Cerebellar cortex (tissue), 1 donor: Measurements from ENCODE around the gene ZNF839.
"Not testable (repeated sequence)": the region's sequence is repeated elsewhere in the genome, so short reads cannot be mapped to it uniquely, and the experiment has no call there.

Source experiments
- DNase-seq: peaks from one replicate; pipeline ENCODE4 v3.0.0-alpha.2; 2015; ENCODE audit warnings: low spot score

Gene ZNF839

DNA sequence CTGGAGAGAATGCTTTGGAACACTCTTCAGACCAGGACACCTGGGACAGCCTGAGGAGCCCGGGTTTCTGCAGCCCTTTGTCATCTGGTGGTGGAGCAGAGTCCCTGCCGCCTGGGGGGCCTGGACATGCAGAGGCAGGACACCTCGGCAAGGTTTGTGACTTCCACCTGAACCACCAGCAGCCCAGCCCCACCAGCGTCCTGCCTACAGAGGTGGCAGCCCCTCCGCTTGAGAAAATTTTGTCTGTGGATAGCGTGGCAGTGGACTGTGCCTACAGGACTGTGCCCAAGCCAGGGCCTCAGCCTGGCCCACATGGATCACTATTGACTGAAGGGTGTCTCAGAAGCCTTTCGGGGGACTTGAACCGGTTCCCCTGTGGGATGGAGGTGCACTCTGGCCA, 22.0 kb downstream of the ZNF839 start:
- DNase-seq = no peak

DNA sequence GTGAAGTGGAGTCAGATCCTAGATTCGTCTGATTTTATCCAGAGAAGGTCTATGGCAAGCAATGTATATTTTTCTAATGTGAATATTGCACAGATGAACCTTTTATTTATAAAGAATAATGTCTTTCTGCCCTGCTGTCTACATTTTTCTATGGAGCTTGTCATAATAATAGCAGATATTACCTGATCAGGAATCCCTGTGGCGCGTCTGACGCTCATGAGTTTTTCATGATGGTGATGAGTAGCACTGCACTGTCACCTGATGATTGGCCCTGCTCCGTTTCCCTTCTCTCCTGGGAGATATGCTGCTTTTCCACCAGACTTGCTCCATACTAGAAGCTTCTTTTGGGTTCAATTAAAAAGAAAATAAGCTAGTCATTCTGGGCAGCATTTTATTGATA, 22.7 kb downstream of the ZNF839 start:
- no peak for DNase-seq

DNA sequence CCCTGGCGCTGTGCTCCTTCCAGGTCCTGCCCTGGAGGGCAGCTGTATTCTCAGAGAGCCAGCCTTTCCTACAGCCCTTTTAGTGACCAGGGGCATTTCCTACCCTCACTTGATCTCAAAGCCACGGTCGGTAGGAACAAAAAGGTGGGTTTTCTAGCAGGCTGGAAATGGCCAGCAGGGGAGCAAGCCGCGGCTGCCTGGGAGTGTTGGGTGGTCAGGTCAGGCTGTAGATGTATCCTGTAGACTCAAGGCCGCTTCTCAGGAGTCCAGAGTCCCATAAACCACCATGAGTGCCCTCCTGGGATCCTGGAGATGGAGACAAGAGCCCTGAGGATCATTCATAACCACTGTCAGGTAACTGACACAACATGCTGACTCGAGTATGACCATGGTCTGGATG, 24.5 kb downstream of the ZNF839 start:
- no peak for DNase-seq

DNA sequence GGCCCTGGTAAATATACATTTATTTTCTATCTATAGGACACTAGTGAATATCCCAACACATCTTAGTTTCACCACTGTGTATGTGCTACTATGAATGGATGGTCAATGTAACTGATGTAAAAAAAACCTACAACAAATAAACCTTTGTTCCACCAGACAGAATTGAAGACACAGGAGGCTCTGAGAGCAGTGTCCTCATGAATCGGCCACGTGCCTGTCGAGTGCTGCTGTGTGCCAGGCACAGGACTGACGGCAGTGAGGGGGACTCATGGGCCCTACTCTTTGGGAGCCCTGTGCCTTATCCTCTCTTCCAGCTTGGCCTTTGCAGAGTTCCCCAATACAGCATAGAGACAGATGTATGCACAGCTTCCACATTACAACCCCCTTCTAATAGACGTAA, 24.9 kb downstream of the ZNF839 start:
- no peak for DNase-seq

DNA sequence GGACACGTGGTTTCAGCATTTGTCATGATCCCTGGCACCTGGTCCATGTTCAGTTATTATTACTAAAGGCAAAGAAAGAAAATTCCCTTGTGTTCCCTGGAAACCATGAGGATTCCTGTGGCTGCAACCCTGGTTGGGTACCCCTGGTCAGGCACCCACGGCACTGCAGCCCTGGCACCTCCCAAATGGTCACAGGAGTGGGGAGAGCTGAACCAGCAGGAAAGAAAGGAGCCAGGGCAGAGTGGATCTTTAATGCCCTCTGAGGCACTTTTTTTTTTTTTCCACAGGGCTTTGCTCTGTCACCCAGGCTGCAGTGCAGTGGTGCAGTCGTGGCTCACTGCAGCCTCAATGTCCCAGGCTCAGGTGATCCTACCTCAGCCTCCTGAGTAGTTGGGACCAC, 25.7 kb downstream of the ZNF839 start:
- no peak for DNase-seq

DNA sequence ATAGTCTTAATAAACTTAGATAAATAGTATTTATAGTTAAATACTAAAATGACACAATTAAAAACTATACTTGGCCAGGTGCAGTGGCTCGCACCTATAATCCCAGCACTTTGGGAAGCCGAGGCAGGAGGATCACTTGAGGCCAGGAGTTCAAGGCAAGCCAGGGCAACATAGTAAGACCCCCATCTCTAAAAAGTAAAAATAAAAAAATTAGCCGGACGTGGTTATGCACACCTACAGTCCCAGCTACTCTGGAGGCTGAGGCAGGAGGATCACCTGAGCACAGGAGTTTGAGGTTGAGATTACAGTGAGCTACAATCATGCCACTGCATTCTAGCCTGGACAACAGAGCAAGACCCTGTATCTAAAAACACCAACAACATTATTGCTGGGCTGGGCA, 27.1 kb downstream of the ZNF839 start:
- DNase-seq = no peak

DNA sequence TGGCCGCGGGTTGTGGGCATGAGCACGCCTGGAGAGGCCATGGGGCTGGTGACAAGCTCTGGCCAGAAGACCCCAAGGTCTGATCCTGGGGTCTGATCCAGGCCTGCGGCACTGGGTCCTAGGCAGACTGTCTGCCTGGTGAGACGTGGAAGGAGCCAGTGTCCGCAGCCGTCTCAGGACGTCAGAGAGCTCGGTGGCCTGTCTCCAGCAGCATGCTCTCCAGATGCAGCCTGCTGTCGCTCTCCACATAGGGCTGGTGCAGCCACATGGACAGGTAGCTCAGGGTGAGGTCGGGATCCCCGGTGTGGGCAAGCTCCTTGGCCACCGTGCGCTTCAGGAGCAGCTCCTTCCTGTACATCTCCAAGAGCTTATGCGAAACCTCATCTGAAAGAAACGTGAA, 28.8 kb downstream of the ZNF839 start:
- DNase-seq = no peak

DNA sequence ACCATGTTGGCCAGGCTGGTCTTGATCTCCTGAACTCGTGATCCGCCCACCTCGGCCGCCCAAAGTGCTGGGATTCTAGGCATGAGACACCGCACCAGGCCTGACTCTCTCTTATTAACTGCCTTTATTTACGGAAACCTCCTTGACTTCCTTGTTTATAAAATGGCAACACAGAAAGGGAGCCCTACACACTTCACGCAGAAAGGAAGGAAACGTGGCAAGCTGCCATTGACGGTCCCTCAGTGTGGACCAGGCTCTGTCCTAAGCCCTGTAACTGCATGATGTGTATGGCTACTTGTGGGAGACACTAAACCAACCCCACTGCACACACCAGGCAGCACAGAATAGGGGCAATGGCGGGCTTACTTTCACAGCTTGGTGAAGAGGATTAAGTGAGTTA, 31.5 kb downstream of the ZNF839 start:
- DNase-seq = no peak

DNA sequence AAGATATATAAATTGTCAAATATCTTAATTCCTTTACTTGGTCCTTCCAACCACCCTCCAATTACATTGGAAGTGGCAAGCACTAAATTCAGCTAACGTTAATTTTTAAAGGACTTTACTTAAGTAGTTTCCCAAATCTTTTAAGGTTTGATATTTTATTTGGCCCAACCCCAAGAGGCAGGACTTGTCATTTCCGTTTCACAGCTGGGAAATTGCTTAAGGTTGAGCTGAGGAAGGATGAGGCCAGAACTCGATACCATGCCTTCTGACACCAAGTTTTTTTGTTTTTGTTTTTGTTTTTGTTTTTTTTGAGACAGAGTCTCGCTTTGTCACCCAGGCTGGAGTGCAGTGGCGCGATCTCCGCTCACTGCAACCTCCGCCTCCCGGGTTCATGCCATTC, 32.0 kb downstream of the ZNF839 start:
- not testable (repeated sequence) for DNase-seq

DNA sequence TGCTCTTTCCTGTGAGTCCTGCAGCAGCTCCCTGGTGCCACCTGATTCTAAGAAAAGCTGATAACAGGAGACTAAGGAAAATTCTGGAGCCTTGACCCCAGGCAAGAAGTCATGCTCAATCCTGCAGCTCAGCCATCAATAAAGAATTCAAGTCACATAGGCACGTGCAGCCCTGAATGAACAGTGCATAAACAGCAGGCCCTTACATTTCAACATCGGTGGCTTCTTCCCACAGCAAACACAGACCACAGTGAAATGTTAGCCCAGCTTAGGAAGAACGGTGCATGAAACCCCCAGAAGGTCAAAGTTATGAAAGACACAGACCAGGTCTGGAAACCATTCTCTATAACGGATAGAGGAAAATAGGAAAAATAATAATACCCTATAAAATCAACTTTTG, 32.7 kb downstream of the ZNF839 start:
- no peak for DNase-seq

DNA sequence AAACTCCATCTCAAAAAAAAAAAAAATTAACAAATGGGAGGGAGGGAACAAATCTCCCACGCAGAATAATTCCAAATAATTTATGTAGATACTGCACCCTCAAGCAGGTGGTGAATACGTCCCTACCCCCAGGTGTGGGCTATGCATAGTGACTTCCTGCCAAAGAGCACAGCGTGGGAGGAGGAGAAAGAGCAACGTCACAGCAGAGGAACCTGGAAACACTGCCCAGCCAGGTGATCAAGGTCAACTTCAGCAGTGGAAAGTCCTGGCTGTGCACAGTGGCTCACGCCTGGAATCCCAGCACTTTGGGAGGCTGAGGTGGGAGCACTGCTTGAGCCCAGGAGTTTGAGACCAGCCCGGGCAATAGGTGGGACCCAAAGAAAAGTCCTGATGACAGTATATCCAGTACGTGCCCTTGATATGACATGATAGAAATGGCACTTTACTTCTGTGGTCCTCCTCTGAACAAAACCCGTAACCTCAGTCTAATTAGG, 33.6 kb downstream of the ZNF839 start:
- no peak for DNase-seq

DNA sequence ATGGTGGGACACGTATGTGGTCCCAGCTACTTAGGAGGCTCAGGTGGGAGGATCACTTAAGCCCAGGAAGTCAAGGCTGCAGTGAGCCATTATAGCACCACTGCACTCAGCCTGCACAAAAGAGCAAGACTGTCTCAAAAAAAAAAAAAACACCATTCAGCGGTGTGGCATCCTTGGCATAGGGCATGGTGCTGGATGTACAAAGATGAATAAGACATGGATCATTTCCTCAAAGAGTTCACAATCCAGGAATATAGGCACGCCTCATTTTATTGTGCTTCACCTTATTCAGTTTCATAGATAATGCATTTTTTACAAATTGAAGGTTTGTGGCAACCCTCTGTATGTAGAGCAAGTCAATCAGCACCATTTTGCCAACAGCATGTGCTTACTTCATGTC, 36.7 kb downstream of the ZNF839 start:
- DNase-seq = no peak

DNA sequence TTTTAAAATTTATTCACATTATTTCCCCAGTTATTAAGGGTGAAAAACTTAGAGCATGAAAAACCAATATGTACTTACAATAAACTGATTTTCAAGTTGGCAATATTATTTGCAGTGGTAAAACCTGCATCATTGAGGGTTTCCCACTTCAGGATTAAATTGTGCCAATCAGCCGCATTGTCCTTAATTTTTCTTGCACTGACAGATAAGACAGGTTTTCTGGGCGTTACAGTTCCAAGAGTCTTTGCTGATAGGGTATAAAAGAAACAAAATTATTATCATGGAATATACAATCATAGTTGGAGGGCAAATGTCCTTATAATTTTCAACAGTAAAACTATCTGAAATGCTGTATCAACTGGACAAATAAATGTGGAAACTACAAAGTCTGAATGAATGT, 39.8 kb downstream of the ZNF839 start:
- DNase-seq = no peak

DNA sequence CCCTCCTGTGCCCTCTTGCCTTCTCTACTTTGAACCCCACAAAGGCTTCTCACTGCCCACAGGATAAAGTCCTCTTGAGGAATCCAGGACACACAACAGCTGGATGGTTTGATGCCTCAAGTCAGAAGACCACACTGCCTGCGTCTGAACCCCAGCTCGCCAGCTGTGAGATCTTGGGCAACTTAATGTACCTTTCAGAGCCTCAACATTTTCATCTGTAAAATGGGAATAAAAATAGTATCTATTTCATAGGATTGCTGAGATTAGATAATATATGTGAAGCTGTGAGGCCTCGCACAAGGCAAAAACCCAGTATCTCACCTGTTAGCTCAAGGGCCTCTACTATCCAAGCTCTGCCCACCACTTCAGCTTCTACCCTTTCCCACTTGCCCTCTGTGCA, 40.8 kb downstream of the ZNF839 start:
- DNase-seq = no peak

DNA sequence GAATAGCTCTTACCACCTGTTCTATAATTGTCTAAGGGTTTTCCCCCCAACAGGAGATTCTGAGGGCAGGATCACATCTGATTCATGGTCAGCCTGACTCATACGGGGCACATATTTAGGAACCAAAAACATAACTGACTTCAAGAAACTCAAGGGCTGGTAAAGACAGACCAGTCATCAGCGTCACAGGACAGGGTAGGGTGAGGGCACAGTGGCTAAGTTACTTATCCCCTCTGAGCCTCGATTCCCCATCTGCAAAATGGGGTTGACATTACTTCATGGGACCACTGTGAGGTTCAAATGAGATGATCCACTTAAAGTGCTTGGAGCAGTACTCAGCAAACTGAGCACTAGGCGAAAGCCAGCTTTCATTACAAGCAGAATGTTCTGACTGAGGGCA, 42.5 kb downstream of the ZNF839 start:
- DNase-seq = no peak

DNA sequence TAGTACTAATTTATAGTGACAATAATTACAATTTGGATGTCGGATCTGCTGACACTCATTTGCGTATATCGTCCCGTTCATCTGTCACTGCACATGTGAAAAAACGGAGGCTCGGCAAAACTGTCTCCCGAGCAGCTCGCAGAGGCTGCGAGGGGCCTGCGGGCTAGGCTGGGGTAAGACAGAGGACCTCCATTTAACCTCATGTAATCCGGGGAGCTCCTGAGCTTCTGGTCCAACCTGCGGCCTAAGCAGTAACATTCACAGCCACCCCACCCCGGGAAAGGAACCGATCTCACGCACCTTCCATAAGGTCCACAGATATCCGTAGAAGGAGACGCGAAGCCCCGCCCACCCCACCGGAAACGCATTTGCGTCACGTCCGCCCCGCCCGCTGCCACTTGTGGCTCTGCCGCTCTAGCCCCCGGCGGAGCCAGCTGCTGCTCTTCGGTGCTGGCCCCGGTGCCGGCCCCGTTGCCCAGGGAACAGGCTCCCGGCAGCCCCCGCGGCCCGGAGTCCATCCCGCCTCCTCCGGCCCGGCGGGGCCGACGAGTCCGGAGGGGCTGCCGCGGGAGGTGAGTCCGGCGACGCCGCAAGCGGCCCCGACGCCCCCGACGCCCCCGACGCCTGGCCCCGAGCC, 43.1 kb downstream of the ZNF839 start, which contains the start of the genes CINP and TECPR2:
Gene CINP (minus strand): TSS at position 346 of the 637 bp plus-strand sequence. CDS start 39 bp downstream, at position 307.
Gene TECPR2 (plus strand): TSS at position 397 of the 637 bp plus-strand sequence. CDS start 13,781 bp downstream, outside the sequence.
- DNase-seq = peak; percentile 96

DNA sequence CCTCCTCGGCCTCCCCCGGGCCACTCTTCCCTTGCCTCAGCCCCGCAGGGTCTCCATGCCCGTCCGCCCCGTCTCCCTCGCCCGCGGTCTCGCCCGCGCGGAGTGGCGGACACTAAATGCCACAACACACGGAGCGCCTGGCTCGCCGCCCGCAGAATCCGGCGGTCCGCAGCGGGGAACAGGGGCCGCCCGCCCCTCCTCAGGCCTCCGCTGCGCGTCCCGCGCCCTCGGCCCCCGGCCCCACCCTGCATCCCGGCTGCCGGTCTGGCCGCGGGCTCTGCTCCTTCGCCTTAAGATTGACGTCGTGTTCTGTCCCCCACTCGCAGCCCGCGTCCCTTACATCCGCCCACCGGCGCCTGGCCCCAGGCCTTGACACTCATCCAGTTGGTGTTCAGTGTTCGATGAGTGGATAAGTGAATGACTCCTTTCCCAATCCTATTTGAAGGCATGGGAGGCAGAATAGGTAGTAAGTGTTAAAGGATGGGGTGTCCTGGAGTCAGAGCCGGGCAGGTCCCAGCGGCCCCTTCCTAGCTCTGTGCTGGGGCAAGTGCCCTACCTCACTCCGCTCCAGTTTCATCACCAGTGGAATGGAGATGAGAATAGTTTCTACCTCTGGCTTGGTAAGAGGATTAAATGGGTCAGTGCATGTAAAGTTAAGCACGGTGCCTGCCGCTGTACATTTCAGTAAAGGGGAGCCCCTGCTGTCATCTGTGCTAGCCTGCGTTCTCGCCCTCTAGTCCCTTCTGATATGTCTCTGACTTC, 43.8 kb downstream of the ZNF839 start:
- peak; percentile 43 for DNase-seq

DNA sequence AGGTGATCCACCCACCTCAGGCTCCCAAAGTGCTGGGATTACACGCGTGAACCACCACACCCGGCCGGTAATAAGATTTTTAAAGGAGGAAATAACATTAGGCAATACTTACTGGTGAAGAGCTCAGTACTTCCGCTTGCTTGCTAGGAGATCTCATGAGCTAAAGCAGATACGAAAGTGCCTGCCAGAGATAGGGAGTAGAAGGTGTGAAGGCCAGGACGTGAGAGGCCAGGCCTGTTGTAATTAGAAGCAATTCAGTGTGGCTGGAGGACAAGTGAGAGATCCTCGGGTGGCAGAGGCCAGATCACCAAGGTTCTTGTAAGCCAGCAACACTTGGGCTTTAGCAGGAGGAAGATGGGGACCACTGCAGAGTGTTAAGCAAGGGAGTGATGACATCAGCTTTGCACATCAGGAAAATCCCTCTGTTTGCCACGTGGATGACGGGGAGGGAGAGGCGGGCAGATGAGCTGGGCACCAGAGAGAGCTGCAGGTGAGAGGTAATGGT, 50.8 kb downstream of the ZNF839 start:
- no peak for DNase-seq

DNA sequence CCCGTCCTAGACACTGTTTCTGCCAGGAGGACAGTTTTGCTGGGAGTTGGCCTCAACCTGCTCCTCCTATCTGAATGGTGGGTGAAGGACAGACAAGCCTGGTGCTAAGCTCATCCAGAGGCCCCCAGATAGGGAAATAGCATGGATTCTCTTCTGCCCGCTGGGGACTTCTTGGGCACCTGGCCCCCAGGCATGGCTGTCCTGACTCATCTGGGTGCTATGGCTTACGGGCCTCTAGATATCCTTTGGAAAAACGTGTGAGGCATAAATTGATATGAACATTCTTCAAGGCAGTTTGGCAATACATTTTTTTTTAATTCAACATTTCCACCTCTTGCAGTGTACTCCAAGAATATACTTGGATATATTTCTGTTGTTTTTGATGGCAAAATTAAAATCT, 51.8 kb downstream of the ZNF839 start:
- no peak for DNase-seq

DNA sequence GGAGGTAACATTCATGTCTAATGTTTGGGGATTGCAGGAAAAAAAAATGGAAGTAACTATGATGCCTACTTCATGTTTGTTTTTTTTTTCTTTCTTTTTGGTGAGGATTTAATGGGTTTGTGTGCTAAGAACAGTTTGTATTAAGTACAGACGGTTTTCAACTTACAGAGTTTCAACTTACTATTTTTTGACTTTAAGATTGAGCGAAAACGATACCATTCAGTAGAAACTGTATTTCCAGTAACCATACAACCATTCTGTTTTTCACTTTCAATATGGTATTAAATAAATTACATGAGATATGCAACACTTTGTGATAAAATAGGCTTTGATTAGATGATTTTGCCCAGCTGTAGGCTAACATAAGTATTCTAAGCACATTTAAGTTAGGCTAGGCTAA, 53.6 kb downstream of the ZNF839 start:
- no peak for DNase-seq

DNA sequence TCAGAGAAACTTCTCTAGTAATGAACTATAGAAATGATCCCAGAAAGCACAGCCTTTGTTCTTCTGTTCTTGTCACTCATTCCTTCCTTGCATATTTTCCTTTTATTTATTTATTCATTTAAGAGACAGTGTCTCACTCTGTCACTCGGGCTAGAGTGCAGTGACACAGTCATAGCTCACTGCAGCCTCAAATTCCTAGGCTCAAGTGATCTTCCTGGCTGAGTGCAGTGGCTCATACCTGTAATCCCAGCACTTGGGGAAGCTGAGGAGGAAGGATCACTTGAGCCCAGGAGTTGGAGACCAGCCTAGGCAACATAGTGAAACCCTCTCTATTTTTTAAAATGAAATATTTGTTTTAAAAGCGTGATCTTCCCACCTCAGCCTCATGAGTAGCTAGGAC, 54.7 kb downstream of the ZNF839 start:
- DNase-seq = no peak

DNA sequence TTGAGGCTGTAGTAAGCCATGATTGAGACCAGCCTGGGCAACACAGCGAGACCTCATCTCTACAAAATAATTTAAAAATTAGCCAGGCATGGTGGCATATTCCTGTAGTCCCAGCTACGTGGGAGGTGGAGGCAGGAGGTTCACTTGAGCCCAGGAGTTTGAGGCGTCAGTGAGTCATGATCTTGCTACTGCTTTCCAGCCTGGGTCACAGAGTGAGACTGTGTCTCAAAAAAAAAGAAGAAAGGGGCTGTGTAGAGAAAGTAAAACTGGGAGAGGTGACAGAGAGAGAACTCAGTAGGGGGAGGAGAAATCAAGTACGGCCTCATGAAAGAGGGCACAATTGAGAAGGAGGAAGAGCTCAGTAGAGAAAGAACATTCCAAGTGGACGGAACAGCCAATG, 55.6 kb downstream of the ZNF839 start:
- DNase-seq = no peak

DNA sequence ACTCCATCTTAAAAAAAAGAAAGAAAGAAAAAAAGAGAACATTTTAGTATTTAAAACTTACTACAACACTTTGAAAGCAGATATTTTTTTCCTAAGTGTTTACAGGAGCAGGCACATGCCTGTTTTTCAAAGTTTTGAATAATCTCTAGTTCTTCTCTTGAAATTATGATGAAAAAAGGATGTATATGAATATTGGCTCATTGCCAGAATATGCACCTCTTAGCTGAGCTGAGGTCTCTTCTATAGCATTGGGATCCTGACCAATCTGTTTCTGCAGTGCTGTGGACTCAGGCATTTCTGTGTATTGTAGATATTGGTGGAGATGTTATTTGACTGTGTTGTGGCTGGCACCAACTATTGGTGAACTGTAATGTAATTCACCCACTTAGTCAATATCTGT, 58.1 kb downstream of the ZNF839 start:
- DNase-seq = no peak
